ENCODE results near the gene LHFPL2.

- TF ChIP-seq POLR2AphosphoS5 (IDR thresholded peaks at IDR 0.05; ENCODE audit: low read depth, low read length) (no peak), REST (IDR thresholded peaks at IDR 0.05; ENCODE audit: insufficient read depth in 1 of 2, low read depth in 2 of 2, low read length in 2 of 2) (no peak)
These were observed 19.0 kb upstream of the LHFPL2 start for GRCh38 chr5:78667461-78668103.

All from PFSK-1 (cell line).